ENCODE data around the gene PLXNA2. TPM values are rescaled to one million over a fixed set of nuclear protein-coding genes. Genes with fewer than 3 reads are reported as not detected.

The PLXNA2 gene
- total RNA-seq, 1 donor from 2014 or later, result 0.07 TPM

DNA sequence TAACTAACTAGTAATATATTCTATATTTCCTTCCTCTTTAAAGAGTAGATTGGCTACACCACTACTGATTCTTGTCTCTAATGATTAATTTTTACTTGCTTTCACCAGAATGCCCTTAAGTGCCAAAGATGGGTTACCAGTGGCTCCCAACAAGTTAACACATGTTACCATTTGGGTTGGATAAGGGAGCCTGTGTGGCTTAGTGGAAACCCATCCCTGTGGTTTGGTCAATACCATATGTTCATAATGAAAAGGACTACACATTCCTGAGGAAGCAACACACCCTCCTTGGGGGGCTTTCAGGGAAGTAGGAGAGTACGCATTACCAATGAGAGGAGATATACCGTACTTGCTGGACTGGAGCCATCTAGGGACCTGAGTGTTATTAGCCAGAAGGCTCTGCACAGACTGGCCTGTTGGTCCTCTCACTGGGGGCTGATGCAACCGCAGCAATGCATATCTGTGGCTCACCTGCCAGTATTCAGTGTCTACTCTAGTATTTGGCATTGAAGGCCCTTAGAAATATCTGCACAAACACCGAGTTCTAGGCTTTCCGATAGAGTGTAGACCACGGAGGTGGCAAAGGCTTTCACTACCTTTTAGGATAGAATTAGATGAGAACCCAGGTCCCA lies 29.3 kb upstream of the PLXNA2 start:
- DNase-seq (ENCODE audit: low spot score), result no peak

GRCh38 chr1:208272713-208273112 lies 28.5 kb upstream of the PLXNA2 start:
- peaks cover 10% of the 10 kb centered on the region for H3K27me3 Mint-ChIP-seq (ENCODE audit: low read depth)
- no peaks in the 10 kb centered on the region for H3K36me3 Mint-ChIP-seq (ENCODE audit: low read depth)
- intact Hi-C loops (cut with micrococcal nuclease), result no loop called here
- H3K27ac Mint-ChIP-seq, result no peak overlapping the region
- H3K4me3 Mint-ChIP-seq (ENCODE audit: low read depth), result no peak overlapping the region
- DNase-seq (ENCODE audit: low spot score), result no peak
- H3K4me1 Mint-ChIP-seq (ENCODE audit: low read depth), result no peaks in the 10 kb centered on the region
- H3K9me3 Mint-ChIP-seq, result no peaks in the 10 kb centered on the region

More for the DNA sequence above, 29.3 kb upstream of the PLXNA2 start:
- intact Hi-C loops (cut with micrococcal nuclease), result no loop called here
- H3K36me3 Mint-ChIP-seq (ENCODE audit: low read depth), result no peaks in the 10 kb centered on the region
- peaks cover 10% of the 10 kb centered on the region for H3K27me3 Mint-ChIP-seq (ENCODE audit: low read depth)
- H3K9me3 Mint-ChIP-seq, result no peaks in the 10 kb centered on the region
- H3K4me1 Mint-ChIP-seq (ENCODE audit: low read depth), result no peaks in the 10 kb centered on the region
- H3K4me3 Mint-ChIP-seq (ENCODE audit: low read depth), result no peak overlapping the region
- no peak overlapping the region for H3K27ac Mint-ChIP-seq

DNA sequence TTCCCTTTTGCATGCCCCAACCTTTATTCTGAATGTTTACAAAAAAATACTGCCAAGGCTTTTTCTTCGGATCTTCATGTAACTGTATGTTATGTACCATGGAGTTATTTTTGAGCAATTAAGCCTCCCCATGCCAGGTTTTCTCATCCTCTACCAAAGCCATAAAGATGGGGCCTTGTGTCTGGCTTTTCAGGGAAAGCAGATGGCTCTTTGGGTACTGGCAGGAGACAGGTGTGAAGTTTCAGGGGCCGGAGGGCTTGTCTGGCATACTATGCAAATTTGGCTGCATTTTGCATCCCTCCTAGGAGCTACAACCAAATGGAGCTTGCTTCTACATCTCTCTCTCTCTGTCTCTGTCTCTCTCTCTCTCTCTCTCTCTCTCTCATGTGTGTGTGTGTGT lies 28.1 kb upstream of the PLXNA2 start:
- Mint-ChIP-seq H3K4me1 (ENCODE audit: low read depth) (no peaks in the 10 kb centered on the region), H3K27ac (no peak overlapping the region), H3K4me3 (ENCODE audit: low read depth) (no peak overlapping the region), H3K27me3 (ENCODE audit: low read depth) (peaks cover 10% of the 10 kb centered on the region), H3K9me3 (no peaks in the 10 kb centered on the region), H3K36me3 (ENCODE audit: low read depth) (no peaks in the 10 kb centered on the region)
- no peak for DNase-seq (ENCODE audit: low spot score)
- intact Hi-C loops (cut with micrococcal nuclease), result no loop called here

GRCh38 chr1:208271236-208271635 lies 27.1 kb upstream of the PLXNA2 start:
- Mint-ChIP-seq H3K4me1 (ENCODE audit: low read depth) (no peaks in the 10 kb centered on the region), H3K9me3 (no peaks in the 10 kb centered on the region), H3K36me3 (ENCODE audit: low read depth) (no peaks in the 10 kb centered on the region), H3K4me3 (ENCODE audit: low read depth) (no peak overlapping the region), H3K27me3 (ENCODE audit: low read depth) (peaks cover 9% of the 10 kb centered on the region), H3K27ac (no peak overlapping the region)
- intact Hi-C loops (cut with micrococcal nuclease), result no loop called here
- no peak for DNase-seq (ENCODE audit: low spot score)

DNA sequence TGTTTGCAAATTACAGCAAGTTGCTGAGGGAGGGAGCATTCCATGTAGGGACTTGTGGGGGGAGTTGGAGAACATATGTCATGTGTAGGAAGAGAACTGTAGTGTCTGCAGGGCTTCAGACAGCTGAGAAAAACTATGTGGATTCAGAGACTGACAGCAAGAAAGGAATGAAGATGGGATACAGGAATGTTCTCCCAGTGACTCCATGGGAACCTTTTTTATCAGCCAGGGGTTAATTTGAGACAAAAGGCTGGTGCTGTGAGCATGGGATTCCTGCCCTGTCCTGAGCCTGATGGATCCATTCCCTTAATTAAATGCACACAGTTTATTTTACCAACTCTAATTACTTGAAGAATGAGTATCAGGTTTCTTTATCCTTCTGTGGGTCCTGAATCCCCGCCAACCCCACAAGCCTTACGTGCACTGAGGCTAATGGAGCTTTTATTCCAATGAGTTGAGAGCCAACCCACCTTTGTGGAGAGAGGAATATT lies 26.5 kb upstream of the PLXNA2 start:
- Mint-ChIP-seq H3K4me1 (ENCODE audit: low read depth) (no peaks in the 10 kb centered on the region), H3K4me3 (ENCODE audit: low read depth) (no peak overlapping the region), H3K27me3 (ENCODE audit: low read depth) (peaks cover 8% of the 10 kb centered on the region), H3K27ac (no peak overlapping the region), H3K9me3 (no peaks in the 10 kb centered on the region), H3K36me3 (ENCODE audit: low read depth) (no peaks in the 10 kb centered on the region)
- intact Hi-C loops (cut with micrococcal nuclease), result no loop called here
- DNase-seq (ENCODE audit: low spot score), result no peak

DNA sequence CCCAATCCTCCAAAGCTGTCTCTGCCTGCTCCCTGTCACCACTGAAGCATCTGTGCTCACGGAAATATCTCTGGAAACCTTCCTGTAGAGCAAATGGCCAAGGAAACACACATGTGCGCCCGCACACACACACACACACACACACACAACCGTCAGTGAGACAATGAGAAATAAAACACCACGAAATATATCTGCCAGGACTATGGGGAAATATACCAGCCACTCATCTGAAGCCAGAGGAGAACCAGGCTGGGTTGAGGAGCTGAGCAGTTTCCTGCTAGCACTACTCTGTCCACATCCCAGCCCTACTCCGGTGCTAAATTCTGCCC lies 25.1 kb upstream of the PLXNA2 start:
- Mint-ChIP-seq H3K9me3 (no peaks in the 10 kb centered on the region), H3K4me3 (ENCODE audit: low read depth) (no peak overlapping the region), H3K27ac (no peak overlapping the region), H3K36me3 (ENCODE audit: low read depth) (no peaks in the 10 kb centered on the region), H3K4me1 (ENCODE audit: low read depth) (no peaks in the 10 kb centered on the region), H3K27me3 (ENCODE audit: low read depth) (peaks cover 8% of the 10 kb centered on the region)
- no peak for DNase-seq (ENCODE audit: low spot score)
- intact Hi-C loops (cut with micrococcal nuclease), result no loop called here

- Mint-ChIP-seq H3K27ac (no peak overlapping the region), H3K27me3 (ENCODE audit: low read depth) (peaks cover 11% of the 10 kb centered on the region), H3K36me3 (ENCODE audit: low read depth) (no peaks in the 10 kb centered on the region), H3K4me1 (ENCODE audit: low read depth) (no peaks in the 10 kb centered on the region), H3K4me3 (ENCODE audit: low read depth) (no peak overlapping the region), H3K9me3 (no peaks in the 10 kb centered on the region)
- DNase-seq (ENCODE audit: low spot score), result no peak
- intact Hi-C loops (cut with micrococcal nuclease), result no loop called here
Observed at GRCh38 chr1:208268541-208269337, 24.6 kb upstream of the PLXNA2 start.

DNA sequence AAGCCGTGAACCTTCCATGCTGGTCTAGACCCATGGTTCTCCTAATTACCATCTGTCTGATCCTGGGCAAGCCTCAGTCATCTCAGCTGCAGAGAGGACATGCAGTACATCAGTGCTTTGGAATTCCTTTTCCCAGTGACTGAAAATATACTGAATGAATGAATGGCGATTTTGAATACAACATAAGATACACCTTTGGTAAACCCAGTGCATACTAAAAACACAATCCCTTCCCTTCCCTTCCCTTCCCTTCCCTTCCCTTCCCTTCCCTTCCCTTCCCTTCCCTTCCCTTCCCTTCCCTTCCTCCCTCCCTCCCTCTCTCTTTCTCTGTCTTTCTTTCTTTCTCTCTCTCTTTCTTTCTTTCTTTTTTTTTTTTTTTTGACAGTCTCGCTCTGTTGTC lies 21.3 kb upstream of the PLXNA2 start:
- H3K4me1 Mint-ChIP-seq (ENCODE audit: low read depth), result no peaks in the 10 kb centered on the region
- peaks cover 18% of the 10 kb centered on the region for H3K27me3 Mint-ChIP-seq (ENCODE audit: low read depth)

DNA sequence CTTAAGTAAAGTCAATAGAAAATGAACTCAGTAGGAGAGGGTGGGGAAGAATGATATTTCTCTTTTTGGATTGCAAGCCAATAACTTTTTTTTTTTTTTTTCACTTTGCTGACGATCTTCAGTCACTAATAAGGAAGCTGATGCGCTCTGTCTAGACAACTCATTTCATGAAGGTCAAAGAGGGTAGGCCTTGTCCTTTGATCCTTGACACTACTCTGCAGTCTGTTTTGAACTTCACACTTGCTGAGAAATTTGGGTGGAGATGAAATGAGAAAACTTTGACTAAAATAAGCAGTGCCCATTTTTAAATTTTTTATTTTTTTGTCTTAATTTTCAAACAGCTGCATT lies 20.9 kb upstream of the PLXNA2 start:
- H3K4me1 Mint-ChIP-seq (ENCODE audit: low read depth), result no peaks in the 10 kb centered on the region
- no peak overlapping the region for H3K4me3 Mint-ChIP-seq (ENCODE audit: low read depth)
- no peak for DNase-seq (ENCODE audit: low spot score)
- peaks cover 15% of the 10 kb centered on the region for H3K27me3 Mint-ChIP-seq (ENCODE audit: low read depth)
- no peaks in the 10 kb centered on the region for H3K9me3 Mint-ChIP-seq
- no peak overlapping the region for H3K27ac Mint-ChIP-seq
- H3K36me3 Mint-ChIP-seq (ENCODE audit: low read depth), result no peaks in the 10 kb centered on the region
- intact Hi-C loops (cut with micrococcal nuclease), result no loop called here

More for the DNA sequence above, 21.3 kb upstream of the PLXNA2 start:
- no peaks in the 10 kb centered on the region for H3K9me3 Mint-ChIP-seq
- no peak overlapping the region for H3K4me3 Mint-ChIP-seq (ENCODE audit: low read depth)
- H3K27ac Mint-ChIP-seq, result no peak overlapping the region
- no peaks in the 10 kb centered on the region for H3K36me3 Mint-ChIP-seq (ENCODE audit: low read depth)
- DNase-seq (ENCODE audit: low spot score), result no peak
- intact Hi-C loops (cut with micrococcal nuclease), result no loop called here

DNA sequence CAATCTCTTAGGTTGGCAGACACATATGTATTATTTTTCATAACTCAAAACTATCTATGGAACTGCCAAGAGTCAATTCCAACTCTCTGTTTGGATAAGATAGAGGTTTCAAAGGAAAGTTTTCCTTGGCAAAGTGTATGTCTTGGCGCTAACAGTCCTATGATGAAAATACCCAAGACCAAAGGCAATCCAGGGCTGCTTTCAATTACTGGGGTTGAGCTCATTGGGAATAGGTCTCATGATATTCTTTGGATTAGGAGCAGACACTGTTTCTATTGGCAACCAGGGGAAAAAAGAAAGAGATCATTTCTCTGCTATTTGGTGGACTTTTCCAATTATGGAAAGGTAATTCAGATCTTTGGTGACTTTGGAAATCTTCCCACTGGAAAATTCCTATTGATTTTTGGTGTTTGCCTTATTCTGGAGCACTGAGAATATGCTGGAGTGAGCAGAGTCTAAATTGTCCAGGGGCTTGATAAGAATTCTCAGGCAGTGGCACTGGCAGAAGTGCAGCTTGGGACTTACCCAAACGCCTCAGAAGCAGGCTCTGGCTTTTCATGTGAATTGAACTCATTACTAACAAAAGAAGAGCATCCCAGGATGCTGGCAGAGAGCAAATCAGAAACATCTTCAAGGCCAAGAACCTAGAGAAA lies 20.4 kb upstream of the PLXNA2 start:
- DNase-seq (ENCODE audit: low spot score), result no peak
- Mint-ChIP-seq H3K4me3 (ENCODE audit: low read depth) (no peak overlapping the region), H3K27ac (no peak overlapping the region), H3K27me3 (ENCODE audit: low read depth) (peaks cover 15% of the 10 kb centered on the region), H3K9me3 (no peaks in the 10 kb centered on the region), H3K4me1 (ENCODE audit: low read depth) (no peaks in the 10 kb centered on the region), H3K36me3 (ENCODE audit: low read depth) (no peaks in the 10 kb centered on the region)
- intact Hi-C loops (cut with micrococcal nuclease), result no loop called here

DNA sequence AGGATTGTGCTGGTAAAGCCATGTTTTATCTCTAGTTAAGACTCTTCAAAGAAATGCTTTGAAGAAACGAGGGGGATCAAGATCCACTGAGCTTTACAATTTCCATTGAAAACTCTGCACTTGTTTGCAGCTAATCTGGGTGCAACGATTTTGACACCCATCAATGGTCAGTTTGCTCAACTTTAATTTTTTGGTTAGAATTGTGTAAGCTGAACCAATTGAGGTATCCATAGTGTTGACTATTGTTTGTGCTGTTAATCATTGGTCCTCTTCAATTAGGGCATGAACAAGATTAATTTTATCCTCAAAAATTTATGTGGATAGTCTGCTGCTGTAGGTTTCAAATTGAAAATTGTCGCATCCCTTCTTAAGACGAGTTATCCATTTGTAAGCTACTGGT lies 17.7 kb upstream of the PLXNA2 start:
- Mint-ChIP-seq H3K4me3 (ENCODE audit: low read depth) (no peak overlapping the region), H3K9me3 (no peaks in the 10 kb centered on the region), H3K27me3 (ENCODE audit: low read depth) (peaks cover 17% of the 10 kb centered on the region), H3K36me3 (ENCODE audit: low read depth) (no peaks in the 10 kb centered on the region), H3K27ac (no peak overlapping the region), H3K4me1 (ENCODE audit: low read depth) (no peaks in the 10 kb centered on the region)
- intact Hi-C loops (cut with micrococcal nuclease), result no loop called here
- DNase-seq (ENCODE audit: low spot score), result no peak

- DNase-seq (ENCODE audit: low spot score), result no peak
- no peaks in the 10 kb centered on the region for H3K9me3 Mint-ChIP-seq
- H3K27me3 Mint-ChIP-seq (ENCODE audit: low read depth), result peaks cover 18% of the 10 kb centered on the region
- H3K4me1 Mint-ChIP-seq (ENCODE audit: low read depth), result no peaks in the 10 kb centered on the region
- intact Hi-C loops (cut with micrococcal nuclease), result no loop called here
- H3K27ac Mint-ChIP-seq, result no peak overlapping the region
- H3K36me3 Mint-ChIP-seq (ENCODE audit: low read depth), result no peaks in the 10 kb centered on the region
- H3K4me3 Mint-ChIP-seq (ENCODE audit: low read depth), result no peak overlapping the region
Observed at GRCh38 chr1:208258277-208258676, 14.1 kb upstream of the PLXNA2 start.

GRCh38 chr1:208257351-208257750 lies 13.2 kb upstream of the PLXNA2 start:
- Mint-ChIP-seq H3K36me3 (ENCODE audit: low read depth) (no peaks in the 10 kb centered on the region), H3K27me3 (ENCODE audit: low read depth) (peaks cover 17% of the 10 kb centered on the region), H3K9me3 (no peaks in the 10 kb centered on the region), H3K4me3 (ENCODE audit: low read depth) (no peak overlapping the region), H3K4me1 (ENCODE audit: low read depth) (no peaks in the 10 kb centered on the region), H3K27ac (no peak overlapping the region)
- no peak for DNase-seq (ENCODE audit: low spot score)
- intact Hi-C loops (cut with micrococcal nuclease), result no loop called here
